HG03342 (cell line): ENCODE measurements around the gene BTBD17.
"Not testable (repeated sequence)": the region's sequence is repeated elsewhere in the genome, so short reads cannot be mapped to it uniquely, and the experiment has no call there.

ENCODE experiments used
- ATAC-seq: cut with Tn5 transposase; IDR thresholded peaks from one replicate; pipeline ENCODE4 v1.9.1; 2021; ENCODE audit warnings: mild to moderate bottlenecking, moderate library complexity; ENCODE audit not compliant: unreplicated experiment

The BTBD17 gene, protein sequence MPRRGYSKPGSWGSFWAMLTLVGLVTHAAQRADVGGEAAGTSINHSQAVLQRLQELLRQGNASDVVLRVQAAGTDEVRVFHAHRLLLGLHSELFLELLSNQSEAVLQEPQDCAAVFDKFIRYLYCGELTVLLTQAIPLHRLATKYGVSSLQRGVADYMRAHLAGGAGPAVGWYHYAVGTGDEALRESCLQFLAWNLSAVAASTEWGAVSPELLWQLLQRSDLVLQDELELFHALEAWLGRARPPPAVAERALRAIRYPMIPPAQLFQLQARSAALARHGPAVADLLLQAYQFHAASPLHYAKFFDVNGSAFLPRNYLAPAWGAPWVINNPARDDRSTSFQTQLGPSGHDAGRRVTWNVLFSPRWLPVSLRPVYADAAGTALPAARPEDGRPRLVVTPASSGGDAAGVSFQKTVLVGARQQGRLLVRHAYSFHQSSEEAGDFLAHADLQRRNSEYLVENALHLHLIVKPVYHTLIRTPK

DNA sequence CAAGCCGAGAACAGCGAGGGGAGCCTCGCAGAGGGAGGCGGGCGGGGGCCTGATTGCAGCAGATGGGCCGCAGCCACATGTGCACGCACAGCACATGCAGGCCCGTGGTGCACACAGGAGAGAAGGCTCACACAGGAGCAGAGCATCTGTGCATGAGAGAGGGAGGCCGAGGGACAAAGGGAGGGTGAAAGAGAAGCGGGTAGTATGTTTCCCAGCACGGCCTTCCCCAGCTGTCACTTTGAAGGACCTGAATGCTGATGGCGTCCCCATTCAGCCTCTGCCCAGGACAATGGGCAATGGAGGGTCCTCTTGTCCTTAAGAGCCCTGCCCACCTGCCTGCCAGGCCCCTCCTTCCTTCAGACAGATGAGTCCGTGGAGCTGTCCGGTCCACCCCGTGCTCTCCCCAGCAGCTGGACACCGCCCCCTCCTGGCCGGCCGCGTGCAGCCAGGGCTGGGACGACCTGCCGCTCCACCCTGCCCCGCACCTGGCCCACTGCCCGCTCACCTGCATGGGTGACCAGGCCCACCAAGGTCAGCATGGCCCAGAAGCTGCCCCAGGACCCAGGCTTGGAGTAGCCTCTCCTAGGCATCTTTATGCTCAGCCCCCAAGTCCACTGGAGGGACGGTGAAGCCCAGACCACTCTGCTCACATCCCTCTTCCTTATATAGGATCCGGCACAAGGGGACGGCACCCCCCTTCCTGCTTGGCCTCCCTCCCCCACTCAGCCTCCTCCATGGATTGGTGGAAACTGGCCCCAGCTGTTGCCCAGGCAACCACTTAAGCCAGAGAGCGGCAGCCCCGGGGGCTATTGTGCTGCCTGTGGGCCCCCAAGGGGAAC is at the start of gene BTBD17:
BTBD17 (minus strand) TSS at position 639 of the 839 bp plus-strand sequence; CDS start at position 590, 49 bp downstream.
- no peak for ATAC-seq

DNA sequence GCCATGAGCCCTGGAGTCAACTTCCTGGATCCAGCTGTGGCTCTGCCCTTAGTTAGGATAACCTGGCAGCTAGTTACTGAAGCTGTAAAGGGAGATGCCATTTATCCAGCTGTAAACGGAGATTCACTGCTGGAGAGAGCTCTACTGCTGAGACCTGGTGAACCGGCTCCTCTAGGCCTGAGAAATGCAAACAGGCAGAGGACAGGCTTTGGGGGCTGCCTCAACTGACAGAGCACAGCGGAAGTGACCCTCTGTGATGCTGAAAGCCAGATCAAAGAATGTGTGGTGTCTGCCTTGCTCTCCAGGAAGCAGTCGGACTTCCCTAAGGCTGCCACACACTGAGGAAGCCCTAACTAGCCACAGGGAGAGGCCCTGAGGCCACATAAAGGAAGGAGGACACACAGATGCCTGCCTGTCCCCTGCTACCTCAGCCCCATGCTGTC is 48.4 kb upstream of the BTBD17 start:
- no peak for ATAC-seq

DNA sequence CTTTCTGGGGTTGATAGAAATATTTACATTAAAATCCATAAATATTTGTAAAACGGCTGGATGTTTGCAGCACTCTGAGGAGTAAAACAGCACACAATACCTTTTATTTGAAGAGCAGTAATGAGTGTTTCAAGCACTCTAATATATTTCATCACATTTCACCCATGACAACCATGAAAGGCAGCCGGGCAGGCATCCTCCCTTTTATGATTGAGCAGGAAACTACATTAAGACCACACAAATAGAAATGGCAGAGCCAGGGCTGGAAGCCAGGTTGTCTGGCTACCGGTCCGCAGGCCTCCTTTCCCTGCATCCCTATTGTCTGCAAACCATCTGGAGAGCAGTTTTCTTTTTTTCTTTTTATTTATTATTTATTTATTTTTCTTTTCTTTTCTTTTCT is 47.1 kb upstream of the BTBD17 start:
- ATAC-seq = no peak

DNA sequence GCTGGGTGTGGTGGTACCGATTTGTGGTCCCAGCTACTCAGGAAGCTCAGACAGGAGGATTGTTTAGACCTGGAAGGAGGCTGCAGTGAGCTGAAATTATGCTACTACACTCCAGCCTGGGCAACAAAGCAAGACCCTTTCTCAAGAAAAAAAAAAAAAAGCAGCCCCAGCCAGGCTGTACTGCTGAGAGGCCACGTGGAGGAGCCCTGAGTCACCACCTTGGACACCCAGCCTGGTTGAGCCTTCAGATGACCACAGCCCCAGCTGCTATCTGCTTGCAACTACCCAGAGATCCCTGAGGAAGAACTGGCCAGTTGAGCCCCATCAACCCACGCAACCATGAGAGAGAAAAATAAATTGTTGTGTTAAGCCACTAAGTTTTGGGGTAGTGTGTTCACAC is 46.6 kb upstream of the BTBD17 start:
- ATAC-seq = no peak

DNA sequence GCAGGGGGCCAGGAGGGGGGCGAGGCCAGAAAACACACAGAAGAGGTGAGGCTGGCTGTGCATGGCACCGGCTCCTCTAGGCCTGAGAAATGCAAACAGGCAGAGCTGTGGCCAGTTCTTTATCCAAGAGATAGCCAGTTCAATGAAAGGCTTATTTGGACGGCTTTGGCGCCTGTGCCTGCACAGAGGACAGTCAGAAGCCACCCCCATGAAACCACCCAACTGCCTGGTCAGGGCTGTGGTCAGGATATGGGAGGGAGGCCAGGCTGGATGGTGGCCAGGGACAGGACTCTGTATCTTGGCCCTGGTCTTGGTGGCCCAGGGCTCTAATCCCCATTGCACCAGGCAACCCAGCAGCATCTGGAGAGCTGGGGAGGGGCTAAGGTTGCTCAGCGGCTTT is 45.7 kb upstream of the BTBD17 start:
- no peak for ATAC-seq

DNA sequence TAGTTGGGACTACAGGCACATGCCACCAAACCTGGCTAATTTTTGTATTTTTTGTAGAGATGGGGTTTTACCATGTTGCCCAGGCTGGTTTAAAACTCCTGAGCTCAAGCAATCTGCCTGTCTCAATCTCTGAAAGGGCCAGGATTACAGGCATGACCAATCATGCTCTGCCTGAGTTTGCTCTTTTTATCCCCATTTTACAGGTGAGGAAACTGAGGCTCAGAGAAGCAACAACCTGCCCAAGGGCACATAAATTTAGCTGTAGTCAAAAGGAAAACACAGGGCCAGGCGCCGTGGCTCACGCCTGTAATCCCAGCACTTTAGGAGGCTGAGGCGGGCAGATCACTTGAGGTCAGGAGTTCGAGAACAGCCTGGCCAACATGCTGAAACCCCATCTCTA is 43.6 kb upstream of the BTBD17 start:
- not testable (repeated sequence) for ATAC-seq

DNA sequence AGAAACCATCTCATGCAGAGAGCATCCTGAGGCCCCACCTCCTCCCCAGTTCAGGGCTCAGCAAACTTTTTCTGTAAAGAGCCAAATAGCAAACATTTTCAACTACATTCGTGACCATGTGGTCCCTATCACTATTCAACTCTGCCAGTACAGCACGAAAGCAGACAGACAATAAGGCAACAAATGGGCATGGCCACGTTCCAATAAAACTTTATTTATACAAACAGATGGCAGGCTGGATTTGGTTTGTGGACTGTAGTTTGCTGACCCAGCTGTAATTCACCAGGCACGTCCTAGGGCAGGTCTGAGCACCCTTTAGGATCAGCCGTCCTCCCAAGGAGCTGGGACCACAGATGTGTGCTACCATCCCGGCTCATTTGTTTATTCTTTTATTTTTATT is 43.1 kb upstream of the BTBD17 start:
- ATAC-seq = no peak

DNA sequence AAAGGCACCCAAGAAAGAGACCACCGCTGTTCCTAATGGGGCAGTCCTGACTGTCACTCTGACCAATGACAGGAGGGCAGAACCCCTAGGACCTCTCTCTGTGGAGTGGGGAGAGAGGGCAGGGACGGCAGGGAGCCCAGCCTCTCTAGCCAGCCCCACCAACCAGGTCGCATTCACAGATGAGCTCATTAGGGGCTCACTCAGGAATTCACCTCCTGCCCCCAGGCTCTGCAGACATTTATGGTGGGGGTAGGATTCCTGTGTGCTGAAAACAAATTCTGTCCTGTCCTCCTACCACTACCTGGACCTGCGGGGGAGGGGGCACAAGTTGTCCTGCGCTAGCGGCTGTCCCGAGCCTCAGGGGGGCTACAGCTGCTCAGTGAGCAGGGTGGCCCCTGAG is 42.5 kb upstream of the BTBD17 start:
- no peak for ATAC-seq

DNA sequence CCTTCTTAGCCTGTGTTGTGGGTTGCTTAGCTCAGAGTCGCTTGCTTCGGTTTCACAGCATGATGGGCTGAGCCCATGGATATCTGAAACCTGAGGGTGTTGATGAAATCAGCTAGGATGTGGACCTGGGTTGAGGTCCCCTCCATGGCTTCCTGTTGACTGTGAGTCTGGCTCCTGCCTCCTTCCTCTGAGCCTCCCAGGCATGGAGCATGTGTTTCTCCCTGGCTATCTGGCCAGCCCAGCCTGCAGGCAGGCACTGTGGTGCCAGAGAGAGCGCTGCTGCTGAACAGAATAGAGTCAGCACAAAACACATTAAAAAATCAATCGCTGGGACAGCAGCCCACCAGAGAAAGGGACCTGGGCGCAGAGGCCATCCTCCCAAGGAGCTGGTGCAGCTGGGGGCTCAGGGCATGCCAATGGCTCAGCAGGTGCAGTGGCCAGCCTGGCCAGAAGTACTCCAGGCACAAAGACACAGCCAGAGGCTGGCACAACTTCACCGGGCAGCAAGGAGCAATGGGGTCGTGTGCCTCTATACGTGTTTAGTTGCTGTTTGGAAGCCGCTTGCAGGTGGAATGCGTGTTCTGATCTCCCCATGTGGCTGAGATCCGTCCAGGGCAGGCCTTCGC is 42.0 kb upstream of the BTBD17 start:
- ATAC-seq = no peak

DNA sequence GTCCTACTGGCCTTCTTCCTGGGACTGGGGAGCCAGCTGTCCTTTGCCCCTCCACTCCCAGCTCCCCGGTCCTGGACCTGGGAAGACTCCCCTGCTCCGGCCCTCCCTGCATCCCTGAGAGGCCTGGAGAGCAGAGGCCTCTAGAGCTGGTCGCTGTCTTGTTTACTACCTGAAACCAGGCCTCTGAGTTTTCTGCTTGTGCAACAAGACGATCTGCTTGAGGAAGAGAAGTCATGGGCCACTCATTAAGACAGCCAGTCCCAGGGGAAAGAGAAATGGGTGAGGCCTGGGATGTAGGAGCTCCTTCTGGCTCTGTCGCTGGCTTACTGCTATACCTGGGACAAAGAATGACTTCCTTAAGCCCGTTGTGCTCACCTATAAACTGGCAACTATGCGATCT is 40.4 kb upstream of the BTBD17 start:
- ATAC-seq = no peak

DNA sequence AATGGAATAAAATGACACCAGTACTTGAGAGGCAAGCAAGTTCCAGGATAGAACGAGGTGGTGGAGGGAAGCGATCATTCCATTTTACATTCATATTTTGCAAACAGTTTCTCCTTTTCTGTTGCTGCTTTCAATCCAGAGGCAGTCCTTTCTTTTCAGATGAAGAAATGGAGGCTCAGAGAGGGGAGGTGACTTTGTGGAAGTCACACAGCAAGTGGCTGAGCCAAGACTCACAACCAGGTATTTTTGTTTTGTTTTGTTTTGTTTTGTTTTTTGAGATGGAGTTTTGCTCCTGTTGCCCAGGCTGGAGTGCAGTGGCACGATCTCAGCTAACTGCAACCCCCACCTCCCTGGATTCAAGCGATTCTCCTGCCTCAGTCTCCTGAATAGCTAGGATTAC is 34.9 kb upstream of the BTBD17 start:
- ATAC-seq = no peak

DNA sequence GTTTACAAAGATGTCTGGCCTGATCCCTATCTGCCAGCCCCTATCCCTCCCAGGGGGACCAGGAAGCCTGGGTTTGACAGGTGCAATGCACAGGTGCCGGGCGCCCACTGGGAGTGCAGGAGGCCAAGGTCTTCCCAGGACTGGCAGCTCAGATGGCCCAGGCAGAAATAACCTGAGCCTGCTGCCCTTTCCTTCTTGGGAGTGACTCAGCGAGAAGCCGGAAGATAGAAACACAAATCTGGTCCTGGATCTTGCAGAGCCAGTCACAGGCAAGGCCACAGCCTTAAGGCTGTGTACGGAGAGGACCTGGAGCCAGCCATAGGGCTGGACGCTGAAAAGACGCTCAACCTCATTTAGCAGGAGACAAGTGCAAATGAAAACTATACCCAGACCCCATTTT is 33.3 kb upstream of the BTBD17 start:
- ATAC-seq = no peak

DNA sequence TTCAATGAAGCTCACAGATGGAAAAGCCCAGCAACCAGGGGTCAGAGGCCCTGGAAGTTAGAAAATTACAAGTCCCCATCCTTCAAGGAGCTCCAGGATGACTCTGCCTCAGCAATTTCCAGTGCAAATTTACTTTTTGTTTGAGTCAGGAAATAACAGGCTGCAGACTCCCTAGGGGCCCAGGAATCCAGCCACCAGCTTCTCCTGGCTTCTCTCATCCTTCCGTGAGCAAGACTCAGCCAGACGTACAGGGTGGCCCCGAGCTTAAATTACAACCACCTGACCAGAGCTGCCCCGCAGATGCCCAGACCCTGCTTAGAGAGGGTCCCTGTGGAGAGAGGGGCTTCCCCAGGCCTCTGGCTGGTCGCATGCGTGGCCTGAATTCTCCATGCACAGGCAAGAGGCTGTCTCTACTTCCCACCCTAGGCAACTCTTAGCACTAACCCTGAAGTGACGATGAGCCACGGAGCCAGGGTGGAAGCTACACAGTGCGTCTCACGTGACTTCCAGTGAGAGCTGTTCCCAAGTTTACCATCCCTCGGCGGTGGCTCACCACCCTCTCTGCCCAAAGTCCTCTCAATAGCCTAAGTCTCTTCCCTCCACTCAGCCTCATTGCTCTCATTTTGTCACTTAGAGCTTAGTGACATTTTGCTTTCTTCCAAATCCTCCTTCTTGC is 32.7 kb upstream of the BTBD17 start:
- ATAC-seq = no peak

DNA sequence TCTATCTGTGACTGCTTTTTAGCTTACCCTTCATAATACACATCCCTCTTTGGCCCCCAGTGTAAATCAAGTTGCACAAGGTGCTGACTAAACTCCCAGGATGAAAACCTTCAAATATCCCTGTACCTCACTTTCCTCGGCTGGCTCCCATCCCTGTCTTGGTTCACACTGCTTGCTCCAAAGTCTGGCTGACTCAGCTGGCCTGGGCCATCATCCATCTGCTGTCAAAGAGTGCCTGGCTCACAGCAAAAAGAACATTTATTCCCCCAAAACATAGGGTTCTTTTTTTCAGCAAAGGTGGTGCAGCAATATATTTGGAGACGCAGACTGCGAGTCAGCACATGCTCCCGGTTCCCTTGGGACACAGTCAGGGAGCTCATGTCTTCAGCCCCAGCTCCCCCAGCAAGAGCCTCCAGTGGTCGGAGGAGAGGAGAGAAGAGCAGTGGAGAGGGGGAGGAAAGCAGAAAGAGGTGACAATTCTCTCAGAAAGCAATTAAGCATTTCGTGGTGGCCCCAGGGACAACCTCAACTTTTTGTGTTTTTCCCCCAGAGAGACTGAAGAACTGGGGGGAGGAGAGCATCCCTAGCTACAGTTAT is 31.8 kb upstream of the BTBD17 start:
- ATAC-seq = no peak

DNA sequence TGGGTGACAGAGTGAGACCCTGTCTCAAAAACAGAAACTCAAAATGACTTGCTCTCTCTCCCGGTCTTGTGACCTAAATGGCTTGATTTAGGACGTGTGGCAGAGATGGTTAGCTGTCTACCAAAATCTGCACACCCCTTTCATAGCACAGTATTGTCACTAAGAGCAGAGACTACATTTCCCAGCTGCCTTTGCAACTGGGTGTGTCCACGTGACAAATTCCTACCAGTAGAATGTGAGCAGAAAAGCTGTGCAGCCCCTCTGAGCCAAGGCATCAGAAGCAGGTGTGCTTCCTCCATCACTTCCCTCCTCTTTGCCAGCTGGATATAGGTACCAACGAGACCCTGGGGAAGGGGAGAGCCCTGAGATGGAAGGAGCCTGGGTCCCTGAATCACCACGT is 31.2 kb upstream of the BTBD17 start:
- no peak for ATAC-seq

DNA sequence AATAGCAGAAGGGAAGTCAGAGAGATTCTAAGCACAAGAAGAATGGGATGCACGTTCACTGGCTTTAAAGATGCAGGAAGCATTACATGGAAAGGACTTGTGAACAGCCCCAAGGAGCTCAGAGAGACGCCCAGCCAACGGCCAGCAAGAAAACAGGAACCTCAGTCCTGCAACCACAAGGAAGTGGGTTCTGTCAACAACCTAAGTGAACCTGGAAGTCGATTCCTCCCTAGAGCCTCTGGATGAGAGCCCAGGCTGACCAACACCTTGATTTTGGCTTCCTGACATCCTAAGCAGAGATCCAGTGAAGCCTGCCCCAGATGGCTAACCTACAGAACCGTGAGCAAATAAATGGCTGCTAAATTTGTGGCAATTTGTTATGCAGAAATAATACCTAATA is 30.1 kb upstream of the BTBD17 start:
- no peak for ATAC-seq

DNA sequence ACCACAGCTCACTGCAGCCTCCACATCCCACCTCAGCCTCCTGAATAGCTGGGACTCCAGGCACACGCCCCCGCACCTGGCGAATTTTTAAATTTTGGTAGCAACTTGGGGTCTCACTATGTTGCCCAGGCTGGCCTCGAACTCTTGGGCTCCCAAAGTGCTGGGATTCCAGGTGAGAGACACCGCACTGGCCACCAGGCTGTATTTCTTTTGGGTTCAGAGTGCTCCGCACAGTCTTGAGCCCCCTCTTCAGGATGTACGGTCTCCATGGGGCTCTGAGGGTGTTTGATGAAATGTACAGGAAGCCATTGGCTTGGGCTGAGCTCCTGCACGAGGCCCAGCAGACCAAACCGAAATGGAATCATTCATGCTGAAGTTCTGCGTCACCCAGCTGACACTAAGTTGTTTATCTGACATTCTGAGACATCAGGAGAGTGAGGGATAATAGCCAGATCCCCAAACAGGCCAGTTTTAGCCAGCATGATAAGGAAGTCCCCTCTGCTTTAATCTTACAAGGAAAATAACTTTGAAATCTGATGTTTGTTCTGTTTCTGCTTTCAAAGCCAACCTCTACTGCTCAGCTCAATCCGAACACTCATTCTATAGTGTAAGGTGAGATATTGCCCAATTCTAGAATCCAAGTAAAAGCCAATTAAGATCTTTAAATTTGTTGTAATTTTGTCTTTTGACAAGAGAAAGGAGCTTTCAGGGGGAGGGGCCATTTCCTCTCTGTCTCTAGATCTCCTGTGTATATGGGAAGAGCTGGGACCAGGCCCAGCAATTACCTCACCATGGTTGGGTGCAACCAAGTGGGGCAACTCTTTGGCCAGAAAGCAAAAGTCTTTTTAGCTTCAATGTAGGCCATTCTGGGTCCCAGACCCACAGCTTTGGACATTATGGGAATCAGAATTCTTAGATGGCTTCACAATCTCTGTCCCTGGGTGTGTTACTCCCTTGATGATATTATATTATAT is 29.3 kb upstream of the BTBD17 start:
- ATAC-seq = no peak

DNA sequence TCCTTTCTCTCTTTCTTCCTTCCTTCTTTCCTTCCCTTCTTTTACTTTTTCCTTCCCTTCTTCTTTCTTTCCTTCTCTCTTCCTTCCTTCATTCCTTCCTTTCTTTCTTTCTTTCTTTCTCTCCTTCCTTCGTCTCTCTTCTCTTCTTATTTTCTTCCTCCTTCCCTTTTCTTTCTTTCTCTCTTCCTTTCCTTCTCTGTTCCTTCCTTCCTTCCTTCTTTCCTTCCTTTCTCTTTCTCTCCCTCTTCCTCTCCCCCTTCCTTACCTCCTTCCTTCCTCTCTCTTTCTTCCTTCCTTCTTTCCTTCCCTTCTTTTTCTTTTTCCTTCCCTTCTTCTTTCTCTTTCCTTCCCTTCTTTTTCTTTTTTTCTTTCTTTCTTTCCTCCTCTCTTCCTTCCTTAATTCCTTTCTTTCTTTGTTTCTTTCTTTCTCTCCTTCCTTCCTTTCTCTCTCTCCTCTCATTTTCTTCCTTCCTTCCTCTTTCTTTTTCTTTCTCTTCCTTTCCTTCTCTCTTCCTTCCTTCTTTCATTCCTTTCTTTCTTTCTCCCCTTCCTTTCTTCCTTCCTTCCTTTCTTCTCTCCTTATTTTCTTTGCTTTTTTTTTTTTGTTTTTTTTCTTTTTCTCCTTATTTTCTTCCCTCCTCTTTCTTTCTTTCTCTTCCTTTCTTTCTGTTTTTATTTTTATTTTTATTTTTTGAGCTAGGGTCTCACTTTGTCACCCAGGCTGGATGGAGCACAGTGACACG is 28.4 kb upstream of the BTBD17 start:
- no peak for ATAC-seq
